Activated naive CD8-positive, alpha-beta T cell treated with anti-CD3 and anti-CD28 coated beads, Interleukin-2, amount 10 ng/mL, durations not matched to agents 7 days and 5 days (primary cell): ENCODE measurements around the gene MKNK1. TPM values are rescaled to one million over a fixed set of nuclear protein-coding genes. Genes with fewer than 3 reads are reported as not detected.

Experiments used
- ATAC-seq: fragments of 150-1000 bp; cut with Tn5 transposase; one replicate; pipeline ENCODE4 v1.10.0; 2021; ENCODE audit warnings: low read depth, moderate library complexity
- POLR2A ChIA-PET: fragments of 350-600 bp; sonication (Branson Sonifier 250); formaldehyde crosslinking; loops from one replicate; lab custom pipeline; 2021; ENCODE audit warnings: antibody characterized with exemption; lab: Charles Lee
- DNase-seq: peaks from one replicate; pipeline ENCODE4 v3.0.0; 2021
- H3K27ac Mint-ChIP-seq: one replicate; pipeline ENCODE4 v1.8.0; 2022; ENCODE audit warnings: mild to moderate bottlenecking, mixed read lengths
- H3K27me3 Mint-ChIP-seq: one replicate; pipeline ENCODE4 v1.8.0; 2022; ENCODE audit warnings: mild to moderate bottlenecking, moderate library complexity, mixed read lengths
- H3K36me3 Mint-ChIP-seq: one replicate; pipeline ENCODE4 v1.8.0; 2021; ENCODE audit warnings: mild to moderate bottlenecking, mixed read lengths
- H3K4me1 Mint-ChIP-seq: one replicate; pipeline ENCODE4 v1.8.0; 2021; ENCODE audit warnings: mixed read lengths
- H3K4me3 Mint-ChIP-seq: one replicate; pipeline ENCODE4 v1.8.0; 2022; ENCODE audit warnings: mild to moderate bottlenecking, moderate library complexity, mixed read lengths
- H3K9me3 Mint-ChIP-seq: one replicate; pipeline ENCODE4 v1.8.0; 2021; ENCODE audit warnings: mixed read lengths
- total RNA-seq, 2 experiments: library from RNA; stranded (reverse); gene quantifications; one replicate each; pipeline ENCODE4 v1.2.3, GENCODE V29; 2021

MKNK1 gene
- total RNA-seq, 2 experiments from 2014 or later = 65.4 to 70.2 TPM

- Mint-ChIP-seq H3K4me3 (no peak overlapping the region), H3K4me1 (peaks cover 32% of the 10 kb centered on the region), H3K36me3 (no peaks in the 10 kb centered on the region), H3K27ac (no peak overlapping the region), H3K27me3 (peaks cover 14% of the 10 kb centered on the region), H3K9me3 (no peaks in the 10 kb centered on the region)
- no peak for DNase-seq
- POLR2A ChIA-PET = no interaction called here
- no peak for ATAC-seq
These were observed 79.2 kb downstream of the MKNK1 start for GRCh38 chr1:46524843-46525242.

GRCh38 chr1:46523496-46524353 lies 80.3 kb downstream of the MKNK1 start:
- ATAC-seq (no peak), DNase-seq (no peak)
- Mint-ChIP-seq H3K4me1 (peaks cover 25% of the 10 kb centered on the region), H3K27ac (no peak overlapping the region), H3K27me3 (peaks cover 14% of the 10 kb centered on the region), H3K4me3 (no peak overlapping the region), H3K36me3 (no peaks in the 10 kb centered on the region), H3K9me3 (no peaks in the 10 kb centered on the region)
- POLR2A ChIA-PET = no interaction called here

- ATAC-seq (no peak), DNase-seq (no peak)
- H3K9me3 Mint-ChIP-seq = no peaks in the 10 kb centered on the region
- no peaks in the 10 kb centered on the region for H3K36me3 Mint-ChIP-seq
- POLR2A ChIA-PET = no interaction called here
- H3K27ac Mint-ChIP-seq = no peak overlapping the region
- peaks cover 18% of the 10 kb centered on the region for H3K4me1 Mint-ChIP-seq
- H3K4me3 Mint-ChIP-seq = no peak overlapping the region
- H3K27me3 Mint-ChIP-seq = peaks cover 21% of the 10 kb centered on the region
These were observed 81.1 kb downstream of the MKNK1 start for GRCh38 chr1:46522969-46523320.

- no peak for DNase-seq
- H3K4me1 Mint-ChIP-seq = peaks cover 17% of the 10 kb centered on the region
- H3K4me3 Mint-ChIP-seq = no peak overlapping the region
- H3K9me3 Mint-ChIP-seq = no peaks in the 10 kb centered on the region
- ATAC-seq = peak; percentile 48
- no peak overlapping the region for H3K27ac Mint-ChIP-seq
- H3K27me3 Mint-ChIP-seq = peaks cover 25% of the 10 kb centered on the region
- H3K36me3 Mint-ChIP-seq = no peaks in the 10 kb centered on the region
- POLR2A ChIA-PET = no interaction called here
These were observed 81.7 kb downstream of the MKNK1 start for GRCh38 chr1:46522184-46522968.

- H3K27ac Mint-ChIP-seq = no peak overlapping the region
- POLR2A ChIA-PET = no interaction called here
- peaks cover 32% of the 10 kb centered on the region for H3K27me3 Mint-ChIP-seq
These were observed 82.7 kb downstream of the MKNK1 start for GRCh38 chr1:46521414-46521813.

GRCh38 chr1:46520063-46520911 lies 83.8 kb downstream of the MKNK1 start:
- POLR2A ChIA-PET = no interaction called here
- no peak overlapping the region for H3K27ac Mint-ChIP-seq
- H3K4me1 Mint-ChIP-seq = peaks cover 20% of the 10 kb centered on the region
- no peak overlapping the region for H3K4me3 Mint-ChIP-seq
- DNase-seq (no peak), ATAC-seq (no peak)
- no peaks in the 10 kb centered on the region for H3K36me3 Mint-ChIP-seq
- H3K27me3 Mint-ChIP-seq = peaks cover 36% of the 10 kb centered on the region
- H3K9me3 Mint-ChIP-seq = no peaks in the 10 kb centered on the region

More at GRCh38 chr1:46521414-46521813, 82.7 kb downstream of the MKNK1 start:
- H3K9me3 Mint-ChIP-seq = no peaks in the 10 kb centered on the region
- H3K4me1 Mint-ChIP-seq = peaks cover 19% of the 10 kb centered on the region
- H3K4me3 Mint-ChIP-seq = no peak overlapping the region
- ATAC-seq (no peak), DNase-seq (no peak)
- no peaks in the 10 kb centered on the region for H3K36me3 Mint-ChIP-seq

- Mint-ChIP-seq H3K36me3 (no peaks in the 10 kb centered on the region), H3K27ac (no peak overlapping the region), H3K27me3 (peaks cover 33% of the 10 kb centered on the region), H3K4me1 (peaks cover 18% of the 10 kb centered on the region), H3K4me3 (no peak overlapping the region), H3K9me3 (no peaks in the 10 kb centered on the region)
- no peak for ATAC-seq
- POLR2A ChIA-PET = no interaction called here
- no peak for DNase-seq
These were observed 84.9 kb downstream of the MKNK1 start for GRCh38 chr1:46519209-46519608.

- ATAC-seq (no peak), DNase-seq (no peak)
- no peak overlapping the region for H3K27ac Mint-ChIP-seq
- peaks cover 22% of the 10 kb centered on the region for H3K4me1 Mint-ChIP-seq
- H3K4me3 Mint-ChIP-seq = no peak overlapping the region
- no peaks in the 10 kb centered on the region for H3K9me3 Mint-ChIP-seq
- H3K27me3 Mint-ChIP-seq = peaks cover 37% of the 10 kb centered on the region
- POLR2A ChIA-PET = no interaction called here
- no peaks in the 10 kb centered on the region for H3K36me3 Mint-ChIP-seq
These were observed 86.1 kb downstream of the MKNK1 start for GRCh38 chr1:46517932-46518498.

- POLR2A ChIA-PET = no interaction called here
- Mint-ChIP-seq H3K27me3 (peaks cover 39% of the 10 kb centered on the region), H3K36me3 (no peaks in the 10 kb centered on the region), H3K27ac (no peak overlapping the region), H3K4me1 (peaks cover 18% of the 10 kb centered on the region), H3K9me3 (no peaks in the 10 kb centered on the region), H3K4me3 (no peak overlapping the region)
- DNase-seq = no peak
- ATAC-seq = no peak
These were observed 87.0 kb downstream of the MKNK1 start for GRCh38 chr1:46517010-46517600.

GRCh38 chr1:46516200-46516950 lies 87.7 kb downstream of the MKNK1 start:
- H3K27me3 Mint-ChIP-seq = peaks cover 39% of the 10 kb centered on the region
- H3K27ac Mint-ChIP-seq = no peak overlapping the region
- H3K4me3 Mint-ChIP-seq = no peak overlapping the region
- H3K36me3 Mint-ChIP-seq = no peaks in the 10 kb centered on the region
- DNase-seq = no peak
- H3K4me1 Mint-ChIP-seq = peaks cover 13% of the 10 kb centered on the region
- POLR2A ChIA-PET = no interaction called here
- no peak for ATAC-seq
- no peaks in the 10 kb centered on the region for H3K9me3 Mint-ChIP-seq

- Mint-ChIP-seq H3K4me1 (peaks cover 11% of the 10 kb centered on the region), H3K9me3 (no peaks in the 10 kb centered on the region), H3K4me3 (no peak overlapping the region), H3K36me3 (no peaks in the 10 kb centered on the region), H3K27ac (no peak overlapping the region), H3K27me3 (peaks cover 39% of the 10 kb centered on the region)
- POLR2A ChIA-PET = no interaction called here
- no peak for DNase-seq
- no peak for ATAC-seq
These were observed 88.5 kb downstream of the MKNK1 start for GRCh38 chr1:46515576-46515975.

- no peaks in the 10 kb centered on the region for H3K36me3 Mint-ChIP-seq
- no peak overlapping the region for H3K4me3 Mint-ChIP-seq
- ATAC-seq = no peak
- POLR2A ChIA-PET = no interaction called here
- no peak overlapping the region for H3K27ac Mint-ChIP-seq
- H3K4me1 Mint-ChIP-seq = peaks cover 9% of the 10 kb centered on the region
- H3K9me3 Mint-ChIP-seq = no peaks in the 10 kb centered on the region
- no peak for DNase-seq
- H3K27me3 Mint-ChIP-seq = peaks cover 35% of the 10 kb centered on the region
These were observed 90.5 kb downstream of the MKNK1 start for GRCh38 chr1:46513536-46513935.
